Measurements from ENCODE around the gene FFAR3.

FFAR3 gene

GRCh38 chr19:35404879-35405622 lies 46.8 kb downstream of the FFAR3 start:
- no peak for DNase-seq

DNA sequence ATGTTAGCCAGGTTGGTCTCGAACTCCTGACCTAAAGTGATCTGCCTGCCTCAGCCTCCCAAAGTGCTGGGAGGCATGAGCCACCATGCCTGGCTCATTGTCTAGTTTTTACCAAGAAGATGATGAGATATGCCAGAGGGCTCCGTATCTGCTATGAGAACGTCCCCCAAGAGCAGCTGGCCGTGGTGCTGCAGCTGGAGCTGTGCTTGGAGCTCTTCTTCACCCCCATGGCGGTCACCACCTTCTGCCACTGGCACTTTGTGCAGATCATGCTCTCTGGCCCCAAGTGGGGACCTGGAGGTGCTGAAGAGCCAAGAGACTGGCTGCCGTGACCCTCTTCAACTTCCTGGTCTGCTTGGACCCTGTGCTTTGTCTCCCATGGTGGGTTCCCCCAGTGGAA lies 49.4 kb downstream of the FFAR3 start:
- DNase-seq, result no peak

GRCh38 chr19:35408284-35409171 lies 50.3 kb downstream of the FFAR3 start:
- DNase-seq, result no peak

DNA sequence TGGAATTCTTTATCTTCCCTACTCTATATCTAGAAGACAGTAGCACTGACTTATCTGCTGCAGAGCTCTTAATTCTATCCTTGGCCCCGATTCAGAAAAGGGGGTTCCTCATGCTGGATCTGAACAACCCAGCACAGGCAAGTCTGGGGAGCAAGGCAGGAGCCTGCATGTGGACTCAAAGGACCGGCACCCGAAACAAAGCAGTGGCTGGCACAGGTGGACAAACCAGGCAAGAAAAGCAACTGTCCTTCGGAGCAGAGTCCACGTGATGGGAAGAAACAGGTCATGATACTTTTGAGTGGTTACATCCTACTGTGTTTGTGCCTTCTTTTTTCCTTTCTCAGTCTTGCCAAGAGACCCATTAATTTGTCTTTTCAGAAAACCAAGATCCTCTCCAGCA lies 50.9 kb downstream of the FFAR3 start:
- no peak for DNase-seq
